Astrocyte (in vitro differentiated cells and primary cell): Measurements from ENCODE around the gene MPP3.

Experiments used
- CTCF ChIP-seq: IDR thresholded peaks from 2 replicates; pipeline ENCODE4 v1.5.1; 2011; ENCODE audit warnings: low read depth, mild to moderate bottlenecking, inconsistent platforms, low read length, moderate library complexity; ENCODE audit not compliant: insufficient read depth
- EZH2 ChIP-seq: IDR thresholded peaks from 2 replicates; pipeline ENCODE4 v1.6.1; 2012; ENCODE audit warnings: mild to moderate bottlenecking, low read length, inconsistent platforms; ENCODE audit not compliant: insufficient read depth

GRCh38 chr17:43823350-43824084 is 9.4 kb downstream of the MPP3 start:
- no peak for TF ChIP-seq CTCF
- no peak for TF ChIP-seq EZH2
